Stimulated activated CD8-positive, alpha-beta memory T cell treated with anti-CD3 and anti-CD28 coated beads, Interleukin-15, amount 100 ng/mL, for 48 hours (primary cell): Measurements from ENCODE around the gene TBL1XR1.

ENCODE experiments used
- DNase-seq, 2 donors: peaks; one replicate each; pipeline ENCODE4 v3.0.0-alpha.2; 2020; ENCODE audit warnings: low read depth in 2 of 2

The TBL1XR1 gene

DNA sequence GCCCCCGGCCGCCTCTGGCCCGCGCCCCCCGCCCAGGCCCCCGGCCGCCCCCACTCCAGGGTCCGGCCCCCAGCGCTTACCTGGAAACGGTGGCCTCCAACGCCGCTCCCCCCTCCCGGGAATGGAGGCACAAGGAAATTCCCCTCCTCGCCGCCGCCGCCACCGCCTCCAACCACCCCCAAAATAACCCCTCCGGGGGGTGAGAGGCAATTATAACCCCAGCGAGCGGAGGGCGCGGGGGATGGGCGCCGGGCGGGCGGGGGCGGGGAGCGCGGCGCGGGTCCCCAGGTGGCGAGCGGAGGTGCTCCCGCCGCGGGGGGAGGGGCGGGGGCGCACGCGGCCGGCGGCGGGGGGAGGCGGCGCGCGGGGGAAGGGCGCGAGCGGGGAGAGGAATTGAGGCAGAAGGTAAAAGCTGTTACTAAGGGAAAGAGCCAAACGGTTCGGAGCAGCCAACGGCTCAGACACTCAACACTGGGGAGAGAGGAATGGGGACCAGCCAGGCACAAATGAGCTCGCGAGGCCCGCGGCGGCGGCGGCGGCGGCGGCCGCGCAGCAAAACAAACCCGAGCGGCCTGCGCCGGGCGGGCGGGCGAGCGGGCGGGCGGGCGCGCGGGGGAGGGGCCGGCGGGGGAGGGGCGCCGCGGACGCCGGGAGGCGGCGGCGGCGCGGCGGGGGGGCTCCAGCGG lies at the start of gene TBL1XR1:
Gene TBL1XR1 (minus strand): TSS at position 442 of the 686 bp plus-strand sequence. CDS start 132,505 bp downstream, outside the sequence.
- DNase-seq = peak; percentile 73 to 76

- no peak for DNase-seq
Observed at GRCh38 chr3:177245250-177245649, 48.0 kb upstream of the TBL1XR1 start.

- DNase-seq = no peak
Observed at GRCh38 chr3:177244606-177245005, 47.3 kb upstream of the TBL1XR1 start.

DNA sequence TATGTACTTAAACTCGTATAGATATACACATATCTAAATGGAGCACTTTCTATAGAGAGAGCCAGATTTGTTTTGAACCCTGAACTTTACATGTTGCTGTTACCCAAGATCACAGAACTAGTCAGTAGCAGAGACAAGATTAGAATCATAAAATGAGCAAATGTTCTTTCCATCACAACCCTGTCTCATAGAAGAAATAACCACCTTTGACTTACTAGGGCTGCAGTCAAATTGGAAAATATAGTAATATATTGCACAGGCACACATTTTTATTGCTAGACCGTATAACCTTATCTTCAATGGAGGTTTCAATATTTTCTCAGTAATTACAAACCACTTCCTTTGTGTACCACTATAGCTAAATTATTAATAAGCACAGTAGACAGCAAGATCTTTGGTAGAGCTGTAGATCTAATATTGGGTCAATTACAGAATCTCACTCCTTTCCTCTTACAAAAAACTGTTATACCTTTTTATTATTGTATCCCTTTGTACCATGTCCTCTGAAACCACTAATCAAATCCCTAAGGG lies 41.5 kb upstream of the TBL1XR1 start:
- DNase-seq = no peak

DNA sequence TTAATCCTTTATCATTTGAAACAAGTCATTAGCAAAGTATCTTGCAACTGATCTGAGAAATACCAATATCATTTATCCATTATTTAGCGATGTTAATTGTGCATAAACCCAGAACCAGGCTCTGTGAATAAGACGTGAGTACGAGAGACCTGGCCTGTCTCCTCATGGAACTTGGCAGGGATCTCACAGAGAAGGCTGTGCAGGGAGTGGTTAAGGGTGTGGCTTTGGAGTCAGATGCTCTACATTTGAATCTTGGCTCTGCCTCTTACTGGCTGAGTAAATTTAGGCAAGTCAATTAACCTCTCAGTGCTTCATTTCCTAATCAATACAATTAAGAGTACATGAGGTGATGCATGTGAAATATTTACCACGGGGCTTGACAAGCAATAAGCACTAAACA lies 39.9 kb upstream of the TBL1XR1 start:
- DNase-seq = no peak

DNA sequence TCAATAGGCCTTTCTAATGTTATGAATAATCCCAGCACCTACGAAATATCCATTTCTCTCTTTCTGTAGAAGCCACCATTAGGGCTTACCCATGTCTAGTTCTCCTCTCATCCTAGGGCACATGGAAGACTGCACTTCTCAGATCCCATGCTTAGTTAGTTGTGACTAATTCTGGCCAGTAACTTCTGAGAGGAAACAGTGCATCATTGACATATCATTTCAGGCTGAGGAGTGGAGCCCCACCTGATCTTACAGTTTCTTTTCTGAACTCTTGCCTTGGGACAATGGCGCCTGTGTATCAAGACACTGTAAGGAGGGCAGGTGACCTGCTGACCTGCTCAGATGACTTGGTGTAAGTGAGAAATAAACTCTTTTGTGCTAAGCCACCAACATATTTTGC lies 39.4 kb upstream of the TBL1XR1 start:
- no peak for DNase-seq

- DNase-seq = no peak
Observed at GRCh38 chr3:177234121-177234520, 36.8 kb upstream of the TBL1XR1 start.

DNA sequence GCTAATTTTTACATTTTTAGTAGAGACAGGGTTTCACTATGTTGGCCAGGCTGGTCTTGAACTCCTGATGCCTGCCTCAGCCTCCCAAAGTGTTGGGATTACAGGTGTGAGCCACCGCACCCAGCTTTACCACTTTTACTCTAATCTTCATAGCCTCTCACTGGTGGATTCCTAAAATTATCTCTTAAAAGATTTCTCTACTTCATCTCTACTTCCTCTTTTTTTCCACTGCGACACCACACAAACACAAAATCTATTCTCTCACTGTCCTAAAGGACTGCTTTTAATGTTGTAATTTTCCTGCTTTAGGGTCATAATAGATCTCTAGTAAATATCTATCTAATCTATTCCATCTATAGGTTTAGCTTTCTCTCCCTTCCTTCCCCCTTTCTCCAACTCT lies 34.0 kb upstream of the TBL1XR1 start:
- no peak for DNase-seq

DNA sequence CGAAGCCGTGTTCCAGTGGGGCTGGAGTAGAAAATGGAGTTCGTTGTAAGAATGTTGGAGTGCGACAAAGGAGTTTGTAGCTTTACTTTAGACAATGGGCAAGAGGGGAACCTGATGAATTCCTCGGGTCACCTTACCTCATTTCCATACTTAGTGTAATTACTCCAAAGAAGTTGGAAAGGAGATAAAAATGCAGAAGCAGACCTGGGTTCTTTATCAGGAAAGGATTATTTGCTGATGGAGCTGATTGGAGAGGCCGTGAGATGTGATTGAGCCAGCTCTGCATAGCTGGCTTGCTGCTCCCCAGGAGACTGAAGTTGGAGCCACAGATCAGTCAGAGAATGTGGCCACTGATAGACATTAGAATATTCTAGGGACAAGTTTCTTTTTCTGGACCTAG lies 33.4 kb upstream of the TBL1XR1 start:
- DNase-seq = no peak

DNA sequence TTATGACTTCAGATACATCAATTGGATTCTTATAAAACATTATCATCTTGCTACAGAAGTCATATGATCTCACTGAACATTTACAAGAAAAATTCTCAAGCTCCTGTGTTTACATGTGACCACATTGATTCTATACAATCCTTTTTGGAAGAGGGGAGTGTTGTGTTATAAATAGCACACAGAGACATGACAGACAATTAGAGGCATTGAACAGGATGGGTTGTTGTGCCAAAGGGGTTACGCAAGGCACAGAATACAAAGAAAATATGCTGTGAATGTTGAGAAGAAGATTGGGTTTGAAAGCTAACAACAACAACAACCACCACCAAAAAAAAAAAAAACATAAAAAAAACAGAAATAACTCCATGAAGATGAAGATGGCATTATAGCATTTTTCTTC lies 32.5 kb upstream of the TBL1XR1 start:
- DNase-seq = no peak

DNA sequence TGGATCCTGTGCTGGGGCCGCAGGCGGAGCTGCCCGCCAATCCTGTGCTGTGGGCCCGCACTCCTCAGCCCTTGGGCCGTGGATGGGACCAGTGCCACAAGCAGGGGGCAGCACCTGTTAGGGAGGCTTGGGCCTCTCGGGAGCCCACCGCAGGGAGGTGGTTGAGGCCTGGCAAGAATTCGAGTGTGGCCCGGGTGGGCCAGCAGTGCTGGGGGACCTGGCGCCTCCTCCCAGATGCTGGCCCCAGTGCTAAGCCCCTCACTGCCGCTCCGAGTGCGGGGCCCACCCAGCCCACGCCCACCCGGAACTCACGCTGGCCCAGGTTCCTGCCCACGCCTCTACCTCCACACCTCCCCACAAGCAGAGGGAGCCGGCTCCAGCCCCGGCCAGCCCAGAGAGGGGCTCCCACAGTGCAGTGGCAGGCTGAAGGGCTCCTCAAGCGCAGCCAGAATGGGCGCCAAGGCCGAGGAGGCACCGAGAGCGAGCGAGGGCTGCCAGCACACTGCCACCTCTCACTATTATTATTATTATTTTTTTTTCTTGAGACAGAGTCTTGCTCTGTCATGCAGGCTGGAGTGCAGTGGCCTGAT lies 31.4 kb upstream of the TBL1XR1 start:
- DNase-seq = no peak

GRCh38 chr3:177224414-177224813 lies 27.1 kb upstream of the TBL1XR1 start:
- DNase-seq = no peak

DNA sequence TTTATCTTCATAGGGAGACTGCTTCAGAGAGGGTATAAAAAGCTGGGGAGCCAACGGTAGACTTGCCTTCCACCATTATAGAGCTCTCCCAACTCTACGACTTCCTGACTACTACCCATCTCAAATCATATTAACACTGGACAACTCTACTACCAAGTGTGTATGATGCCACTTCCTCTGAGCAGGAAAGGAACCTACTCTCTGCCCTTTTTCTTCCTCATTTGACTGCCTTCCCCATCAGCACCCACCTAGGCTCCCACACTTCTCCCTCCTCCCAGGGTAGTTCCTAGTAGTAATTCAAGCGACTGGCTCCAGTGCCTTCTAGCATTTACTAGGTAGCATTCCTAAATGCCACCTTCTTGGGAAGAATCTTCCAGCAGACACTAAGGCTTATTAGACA lies 24.5 kb upstream of the TBL1XR1 start:
- no peak for DNase-seq

DNA sequence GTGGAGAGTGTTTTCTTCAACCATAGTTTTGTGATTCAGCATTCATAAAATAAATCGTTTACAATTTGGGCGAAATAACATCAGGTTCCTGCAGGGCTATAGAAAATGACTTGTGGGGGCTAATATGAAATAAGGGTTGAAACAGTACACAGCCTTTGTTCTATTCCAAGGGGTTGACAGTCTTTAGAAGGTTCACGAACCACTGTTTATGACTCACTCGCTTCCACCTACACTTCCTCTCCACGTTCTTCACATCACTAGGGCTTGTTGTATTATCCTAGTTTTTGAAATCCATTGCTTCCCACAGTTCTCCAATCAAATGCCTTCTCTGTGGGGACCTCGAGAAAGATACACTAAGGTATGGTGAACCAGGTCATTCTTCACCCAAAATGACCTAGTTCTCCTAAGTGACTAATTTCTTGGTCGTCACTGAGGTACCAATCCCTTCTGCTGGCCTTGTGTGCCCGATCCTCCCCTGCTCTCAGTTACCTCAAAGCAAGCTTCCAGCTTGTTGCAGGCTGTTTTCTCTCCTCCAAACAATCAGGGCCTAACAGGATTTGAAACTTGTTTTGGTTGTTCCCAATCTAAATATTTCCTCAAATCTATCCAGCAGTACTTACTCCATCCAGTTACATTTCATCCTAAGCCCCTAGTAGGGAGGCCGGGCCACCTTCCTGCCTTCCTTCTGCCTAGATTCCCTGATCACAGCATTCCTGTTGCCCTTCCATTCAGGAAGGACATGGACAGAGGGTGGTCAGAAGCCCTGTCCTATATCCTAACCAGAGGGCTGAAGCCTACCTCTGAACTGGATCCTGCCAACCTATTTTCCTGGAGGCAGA lies 23.1 kb upstream of the TBL1XR1 start:
- DNase-seq = no peak

GRCh38 chr3:177213801-177214535 lies 16.7 kb upstream of the TBL1XR1 start:
- DNase-seq = no peak

DNA sequence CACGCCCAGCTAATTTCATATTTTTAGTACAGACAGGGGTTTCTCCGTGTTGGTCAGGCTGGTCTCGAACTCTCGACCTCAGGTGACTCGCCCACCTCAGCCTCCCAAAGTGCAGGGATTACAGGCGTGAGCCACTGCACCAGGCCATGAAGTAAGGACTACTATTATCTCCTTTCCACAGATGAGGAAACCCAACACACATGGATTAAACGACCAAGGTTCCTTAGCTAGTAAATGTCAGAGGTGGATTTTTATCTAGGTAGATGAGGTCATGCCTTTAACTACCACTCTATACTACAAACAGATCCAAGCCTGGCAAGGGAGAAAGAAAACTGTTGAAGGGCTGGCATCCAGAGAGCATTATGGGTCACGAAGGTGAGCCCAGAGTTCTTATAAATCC lies 15.5 kb upstream of the TBL1XR1 start:
- no peak for DNase-seq

DNA sequence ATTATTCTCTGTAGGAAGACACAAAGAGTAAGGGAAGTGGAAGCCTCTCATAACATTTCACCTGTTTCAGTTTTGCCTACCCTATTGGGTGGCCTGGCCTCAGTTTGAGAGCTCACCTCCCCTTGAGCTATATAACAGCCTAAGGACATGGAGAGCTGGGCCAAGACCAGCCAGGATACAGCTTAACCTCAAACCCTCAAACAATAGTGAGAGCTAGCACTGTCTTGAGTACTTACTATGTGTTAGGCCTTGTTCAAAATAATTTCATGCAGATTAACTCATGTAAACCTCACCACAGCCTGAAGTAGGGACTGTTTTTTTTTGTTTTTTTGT lies 15.0 kb upstream of the TBL1XR1 start:
- DNase-seq = no peak

DNA sequence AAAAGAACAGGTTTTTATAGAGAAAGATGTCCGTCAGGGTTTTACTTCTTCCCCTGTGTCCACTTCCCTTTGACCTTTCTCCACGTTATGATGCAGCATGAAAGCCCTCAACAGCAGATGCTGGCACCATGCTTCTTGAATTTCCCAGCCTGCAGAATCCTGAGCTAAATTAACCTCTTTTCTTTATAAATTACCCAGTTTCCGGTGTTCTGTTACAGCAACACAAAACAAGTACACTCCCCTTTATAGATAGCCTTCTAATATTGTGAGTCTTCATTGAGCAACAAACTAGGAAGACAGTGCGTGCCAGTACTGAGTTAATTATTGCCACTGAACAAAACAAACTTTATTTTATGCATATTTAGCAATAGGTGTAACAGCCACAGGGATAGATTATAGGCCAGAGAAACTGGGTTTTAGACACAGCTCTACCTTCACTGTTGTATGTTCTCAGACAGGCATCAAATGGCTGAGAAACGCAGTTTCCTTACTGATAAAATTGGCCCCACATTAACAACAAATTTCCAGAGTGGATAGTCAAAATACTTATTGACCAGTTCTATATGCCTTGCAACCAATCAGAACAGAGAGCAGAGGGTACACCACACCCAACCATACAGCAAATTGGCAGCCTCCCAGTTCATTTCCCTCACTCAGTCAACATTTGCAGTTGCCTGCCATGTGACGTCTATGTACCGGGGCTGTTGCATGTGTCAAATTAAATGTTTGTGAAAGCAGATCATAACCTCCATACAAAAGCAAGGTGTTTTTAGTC lies 14.4 kb upstream of the TBL1XR1 start:
- no peak for DNase-seq

- DNase-seq = no peak
Observed at GRCh38 chr3:177210744-177211502, 13.6 kb upstream of the TBL1XR1 start.

GRCh38 chr3:177209509-177209908 lies 12.2 kb upstream of the TBL1XR1 start:
- no peak for DNase-seq

DNA sequence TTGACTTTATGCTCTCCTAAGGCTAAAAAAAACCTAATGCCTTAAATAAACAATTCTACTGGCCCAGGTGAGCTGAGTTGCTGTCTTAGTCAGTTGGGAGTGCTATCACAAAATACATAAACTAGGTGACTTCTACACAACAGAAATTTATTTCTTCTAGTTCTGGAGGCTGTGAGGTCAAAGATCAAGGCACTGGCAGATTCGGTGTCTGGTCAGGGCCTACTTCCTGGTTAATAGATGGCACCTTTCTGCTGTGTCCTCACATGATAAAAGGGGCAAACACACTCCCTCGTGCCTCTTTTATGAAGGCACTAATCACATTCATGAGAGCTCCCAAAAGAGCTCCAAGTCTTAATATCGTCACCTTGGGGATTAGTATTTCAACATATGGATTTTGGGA lies 11.5 kb upstream of the TBL1XR1 start:
- DNase-seq = no peak
